HPDE6-E6E7 (cell line): ENCODE results near the gene COL23A1.

Experiments
- DNase-seq: peaks from one replicate; pipeline ENCODE4 v3.0.0; 2011; ENCODE audit warnings: missing footprints; ENCODE audit errors: extremely low spot score

The COL23A1 gene

GRCh38 chr5:178286226-178287090, 303.7 kb downstream of the COL23A1 start:
- DNase-seq, result no peak

- DNase-seq, result no peak
These were observed 304.6 kb downstream of the COL23A1 start for GRCh38 chr5:178285399-178286225.

DNA sequence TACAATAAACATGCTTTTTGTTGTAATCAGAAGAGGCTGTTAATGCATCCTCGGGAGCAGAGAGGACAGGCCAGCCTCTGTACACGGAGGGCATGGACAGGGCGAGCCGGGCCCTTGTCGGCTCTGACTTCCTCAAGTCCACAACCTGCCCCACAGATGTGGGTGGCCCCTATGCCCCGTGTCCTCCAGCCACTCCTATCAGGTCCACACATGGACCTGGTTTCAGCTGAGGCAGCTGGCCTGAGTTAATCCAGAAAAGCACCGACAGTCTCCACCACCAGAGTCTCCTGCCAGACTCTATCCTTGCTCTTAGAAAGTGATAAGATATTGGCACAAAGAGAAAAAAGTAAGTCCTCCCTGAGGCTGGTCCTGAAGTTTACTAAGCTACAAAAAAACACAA, 305.2 kb downstream of the COL23A1 start:
- no peak for DNase-seq

- no peak for DNase-seq
These were observed 306.0 kb downstream of the COL23A1 start for GRCh38 chr5:178284093-178284675.

GRCh38 chr5:178283520-178283919, 306.7 kb downstream of the COL23A1 start:
- no peak for DNase-seq

DNA sequence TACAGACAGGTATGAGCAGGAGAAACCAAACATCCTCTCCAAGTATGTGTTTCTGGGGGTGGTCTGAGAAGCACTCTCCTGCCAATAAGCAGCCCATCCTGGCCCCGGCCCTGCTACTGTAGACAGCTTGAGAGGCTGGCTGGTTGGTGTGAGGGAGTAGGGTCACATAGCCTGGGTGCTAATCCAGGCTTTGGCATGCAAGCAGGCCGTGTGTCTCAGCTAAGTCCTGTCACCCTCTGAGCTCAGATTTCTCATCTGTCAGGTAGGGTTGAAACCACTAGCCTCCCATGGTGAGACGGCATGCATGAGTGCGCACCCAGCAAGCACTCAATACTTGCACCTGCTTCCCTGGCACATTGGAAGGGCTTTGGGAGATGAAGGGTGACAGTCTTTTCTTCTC, 307.8 kb downstream of the COL23A1 start:
- DNase-seq, result no peak

- DNase-seq, result no peak
These were observed 308.9 kb downstream of the COL23A1 start for GRCh38 chr5:178281331-178281730.

DNA sequence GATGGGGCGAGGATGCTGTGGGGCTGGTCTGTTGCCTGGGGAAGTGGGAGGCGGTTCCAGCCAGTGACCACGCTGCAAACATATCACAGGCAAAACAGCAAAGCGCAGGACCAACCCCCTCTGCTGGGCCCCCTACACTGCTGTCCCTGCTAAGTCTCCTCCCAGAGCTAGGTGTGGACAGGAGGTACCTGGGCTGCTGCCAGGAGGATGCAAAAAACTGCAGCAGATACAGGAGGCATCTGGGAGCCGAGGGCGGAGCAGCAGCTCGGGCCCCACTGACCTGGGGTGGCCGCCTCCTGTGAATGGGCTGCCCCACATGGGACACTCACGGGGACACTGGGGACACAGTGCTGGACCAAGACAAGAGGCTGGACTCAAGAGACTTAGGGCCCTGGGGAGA, 309.6 kb downstream of the COL23A1 start:
- no peak for DNase-seq

DNA sequence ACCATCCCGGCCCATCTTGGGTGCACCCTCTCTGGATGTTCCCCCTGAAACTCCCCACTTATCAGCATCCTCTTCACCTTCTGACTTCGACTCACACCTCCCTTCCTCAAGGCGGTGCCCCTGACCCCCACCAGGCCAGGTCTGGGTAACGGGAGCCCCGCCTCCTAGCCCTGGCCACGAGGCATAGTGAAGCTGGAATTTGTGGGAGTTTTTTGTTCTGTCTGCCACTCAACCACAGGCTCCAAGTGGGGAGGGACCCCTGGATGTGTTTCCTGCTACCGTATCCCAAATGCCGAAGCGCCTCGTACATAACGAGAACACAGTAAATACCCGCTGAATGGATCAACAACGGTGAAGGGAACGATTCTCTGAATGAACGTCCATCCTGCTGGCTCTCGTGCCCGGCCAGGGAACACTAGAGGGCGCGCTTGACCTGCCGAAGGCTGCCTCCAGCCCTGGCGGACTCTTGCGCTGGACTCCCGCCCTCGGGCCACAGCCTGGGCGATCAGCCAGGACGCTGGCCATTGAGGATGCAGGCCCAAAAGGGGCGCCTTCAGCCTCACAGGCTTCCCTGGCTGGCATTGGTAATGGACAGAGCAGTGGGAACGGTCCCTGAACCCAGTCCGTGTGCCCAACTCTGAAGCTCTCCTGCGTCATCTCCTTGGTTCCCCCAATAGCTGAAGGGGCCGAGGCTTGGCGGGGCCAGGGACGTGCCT, 310.3 kb downstream of the COL23A1 start:
- peak; percentile 90 for DNase-seq

- no peak for DNase-seq
These were observed 311.0 kb downstream of the COL23A1 start for GRCh38 chr5:178279026-178279722.

- no peak for DNase-seq
These were observed 311.7 kb downstream of the COL23A1 start for GRCh38 chr5:178278358-178279023.

DNA sequence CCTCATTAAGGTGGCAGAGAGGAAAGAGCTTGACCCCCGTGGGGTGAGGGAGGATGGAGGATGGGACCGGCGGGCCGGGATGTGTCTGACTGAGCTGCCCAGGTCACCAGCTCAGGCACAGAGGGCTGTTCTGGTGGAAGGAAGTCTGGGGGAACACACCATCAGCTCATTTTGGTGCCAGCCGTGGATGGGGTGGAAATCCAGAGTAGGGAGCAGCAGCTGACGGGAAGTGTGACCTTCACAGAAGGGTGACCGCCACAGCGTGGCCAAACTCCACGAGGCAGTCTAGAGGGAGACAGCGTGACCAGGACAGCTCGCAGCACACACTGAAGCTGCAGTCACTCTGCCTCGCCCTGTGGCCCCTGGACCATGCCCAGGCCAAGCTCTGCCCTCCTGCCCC, 312.3 kb downstream of the COL23A1 start:
- DNase-seq, result no peak

- DNase-seq, result no peak
These were observed 312.8 kb downstream of the COL23A1 start for GRCh38 chr5:178277346-178277745.

- DNase-seq, result no peak
These were observed 315.2 kb downstream of the COL23A1 start for GRCh38 chr5:178274781-178275537.

- DNase-seq, result no peak
These were observed 316.3 kb downstream of the COL23A1 start for GRCh38 chr5:178273665-178274541.

GRCh38 chr5:178273041-178273440, 317.2 kb downstream of the COL23A1 start:
- no peak for DNase-seq

DNA sequence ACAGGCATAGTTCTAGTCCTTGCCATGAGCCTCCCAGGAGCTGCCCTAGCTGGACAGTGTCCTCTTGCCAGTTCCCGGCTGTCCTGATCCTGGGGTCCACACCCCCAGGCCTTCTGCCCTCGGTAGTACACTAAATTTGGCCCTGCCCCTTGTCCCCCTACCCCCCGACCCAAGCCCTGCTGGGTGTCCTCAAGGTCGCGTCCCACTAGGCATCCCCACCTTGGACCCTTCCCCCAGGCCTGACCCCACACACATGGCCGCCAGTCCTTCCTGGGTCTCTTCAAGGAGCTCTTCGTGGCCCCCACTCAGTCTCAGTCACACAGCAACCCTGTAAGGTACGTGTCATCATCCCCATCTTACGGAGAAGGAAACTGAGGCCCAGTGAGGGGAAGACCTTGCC, 317.6 kb downstream of the COL23A1 start:
- DNase-seq, result no peak

DNA sequence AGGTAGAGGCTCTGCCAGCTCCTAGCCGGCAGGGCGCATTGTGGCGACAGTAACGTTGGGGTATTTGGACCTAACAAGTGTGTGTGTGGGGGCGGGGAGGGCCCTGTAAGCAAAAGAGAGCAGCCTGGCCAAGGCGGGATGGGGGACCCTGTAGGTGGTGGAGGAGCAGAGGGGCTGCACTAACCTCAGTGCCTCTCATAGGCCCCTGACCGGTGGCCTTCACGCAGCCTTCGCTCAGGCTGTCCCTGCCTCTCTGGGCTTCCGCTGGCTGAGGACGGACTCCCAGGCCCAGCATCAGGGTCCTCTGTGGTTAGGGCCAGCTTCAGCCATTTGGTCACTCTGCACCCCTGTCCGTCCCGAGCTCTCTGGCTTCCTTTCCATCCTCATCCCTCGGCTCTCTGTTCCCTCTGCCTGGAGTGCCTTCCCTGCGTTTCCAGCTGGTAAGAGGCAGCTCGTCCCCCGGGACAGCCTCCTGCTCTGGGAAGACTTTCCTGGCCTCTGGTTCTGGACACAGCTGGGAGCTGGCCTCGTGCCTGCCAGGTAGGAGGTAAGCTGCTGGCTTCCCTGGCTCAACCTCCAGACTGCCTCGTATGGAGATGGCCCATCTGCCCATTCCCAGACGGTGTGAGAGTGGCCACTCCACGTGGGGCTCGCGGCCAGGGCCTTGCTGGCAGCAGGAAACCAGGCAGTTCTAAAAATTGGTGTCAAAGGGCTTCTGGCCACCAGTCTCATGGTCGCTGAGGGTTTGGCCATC, 318.3 kb downstream of the COL23A1 start:
- DNase-seq, result no peak
